Hematopoietic multipotent progenitor cell treated with erythropoietin and hydrocortisone succinate and interleukin-3 and kit ligand, for 17 days (in vitro differentiated cells): ENCODE data around the gene TRPC3.

Experiments used
- DNase-seq: peaks from one replicate; pipeline ENCODE4 v3.0.0-alpha.2; 2015; ENCODE audit warnings: low spot score

Gene TRPC3

DNA sequence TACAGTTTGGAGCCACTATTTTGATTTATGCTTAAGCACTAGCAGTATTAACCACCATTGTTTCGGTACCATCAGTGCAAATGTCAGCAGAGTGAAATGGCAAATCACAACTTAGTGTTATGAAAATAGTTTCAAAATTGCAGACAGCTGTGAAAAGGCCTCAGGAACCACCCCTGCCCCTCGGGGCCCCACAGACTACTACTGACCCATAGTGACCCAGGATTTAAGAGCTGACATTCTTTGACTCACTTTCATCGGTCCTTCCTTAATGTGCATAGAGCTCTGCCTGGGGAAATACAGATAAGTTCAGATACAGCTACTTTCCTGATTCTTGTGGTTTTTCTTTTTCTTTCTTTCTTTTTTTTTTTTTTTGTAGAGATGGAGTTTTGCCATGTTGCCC lies 78.3 kb downstream of the TRPC3 start:
- DNase-seq, result no peak

DNA sequence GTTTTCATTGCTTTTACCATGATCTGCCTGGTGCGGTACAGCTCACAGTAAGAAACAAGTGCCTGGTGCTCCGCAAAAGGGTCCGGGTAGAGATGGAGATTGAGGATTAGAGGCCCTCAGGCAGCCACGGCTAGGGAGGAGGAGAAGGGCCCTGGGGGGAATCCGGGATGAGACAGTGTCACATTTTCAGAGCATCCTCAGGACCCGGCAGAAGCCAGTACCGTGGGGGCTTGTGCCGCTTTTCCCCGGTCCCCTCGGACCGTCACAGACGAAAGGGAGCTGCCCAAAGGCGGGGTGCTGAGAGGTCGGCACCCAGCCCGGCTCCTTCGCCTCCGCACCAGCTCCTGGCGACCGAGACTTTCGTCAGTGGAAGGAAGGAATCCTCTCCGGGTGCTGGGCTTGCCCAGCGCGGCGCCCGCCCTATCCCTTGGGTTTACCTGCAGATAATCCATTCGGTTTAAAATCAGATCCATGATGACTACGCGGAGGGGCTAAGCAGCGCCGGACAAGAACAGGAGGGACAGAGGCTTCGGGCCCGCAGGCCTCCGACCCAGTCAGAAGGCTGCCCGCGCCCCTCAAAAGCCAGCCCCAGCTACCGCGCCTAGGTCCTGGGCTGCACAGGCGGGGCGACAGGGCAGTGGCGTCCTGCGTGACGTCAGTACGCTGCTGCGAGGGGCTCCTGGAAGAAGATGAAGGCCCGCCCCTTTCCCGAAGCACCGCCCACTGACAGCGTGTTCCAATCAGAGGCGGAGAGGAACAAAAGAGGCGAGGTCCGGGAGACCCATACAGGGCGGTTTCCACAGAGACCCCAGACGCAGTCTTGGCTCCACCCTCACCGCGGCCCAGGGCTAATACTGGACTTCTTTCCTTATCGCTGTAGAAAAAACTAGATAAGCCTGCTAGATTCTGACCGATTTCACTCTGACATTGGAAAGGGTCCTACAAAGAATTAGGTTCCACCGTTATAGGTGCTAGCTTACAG lies 81.7 kb downstream of the TRPC3 start, which contains the start of gene BBS7:
BBS7 (minus strand) TSS at position 634 of the 982 bp plus-strand sequence; CDS start at position 473, 161 bp downstream.
- DNase-seq, result peak; percentile 87

DNA sequence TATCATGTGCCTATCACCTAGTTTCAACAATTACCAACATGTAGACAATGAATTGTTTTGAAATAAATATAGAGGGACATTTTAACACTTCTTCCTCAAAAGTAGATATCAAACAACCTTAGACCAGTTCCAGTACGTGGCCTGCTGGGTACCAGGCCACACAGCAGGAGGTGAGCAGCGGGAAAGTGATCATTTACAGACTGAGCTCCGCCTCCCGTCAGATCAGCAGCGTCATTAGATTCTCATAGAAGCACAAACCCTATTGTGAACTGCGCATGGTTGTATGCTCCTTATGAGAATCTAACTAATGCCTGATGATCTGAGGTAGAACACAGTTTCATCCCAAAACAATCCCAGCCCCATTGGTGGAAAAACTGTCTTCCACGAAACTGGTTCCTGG lies 88.1 kb downstream of the TRPC3 start:
- no peak for DNase-seq

DNA sequence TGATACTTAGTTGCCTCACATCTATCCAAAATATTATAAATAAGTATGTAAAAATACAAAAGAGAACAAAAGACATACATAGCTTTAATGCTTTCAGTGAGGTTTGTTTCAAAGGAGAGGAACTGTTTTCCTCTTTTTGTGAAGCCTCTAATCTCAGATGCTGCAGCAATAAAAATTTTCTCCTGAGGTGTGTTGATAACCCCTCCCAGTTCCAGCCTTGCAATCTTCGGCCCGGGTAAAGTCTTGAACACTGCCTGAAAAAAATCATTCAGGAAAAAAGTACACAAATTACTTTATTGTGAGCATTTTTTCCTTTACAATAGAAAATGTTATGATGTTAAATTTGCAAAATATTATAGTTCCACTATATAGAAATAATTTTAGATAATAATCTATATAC lies 90.4 kb downstream of the TRPC3 start:
- no peak for DNase-seq

DNA sequence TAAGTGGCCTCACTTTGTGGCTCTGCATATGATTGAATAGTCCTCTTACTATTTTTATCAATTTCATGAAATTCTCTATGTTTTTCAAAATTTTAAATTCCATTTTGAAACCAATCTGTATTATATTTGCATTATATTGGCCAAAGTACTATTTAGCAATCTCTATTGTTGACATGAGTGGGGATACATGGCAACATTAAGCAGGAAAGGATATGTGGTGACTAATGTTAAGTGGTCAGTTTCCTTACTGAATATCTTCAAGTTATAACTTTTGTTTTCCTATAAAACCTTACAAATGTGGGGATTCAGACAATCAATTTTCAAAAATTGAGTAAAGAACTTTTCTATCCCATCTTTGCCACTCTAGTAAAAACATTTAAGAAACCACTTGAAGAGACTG lies 91.7 kb downstream of the TRPC3 start:
- no peak for DNase-seq

DNA sequence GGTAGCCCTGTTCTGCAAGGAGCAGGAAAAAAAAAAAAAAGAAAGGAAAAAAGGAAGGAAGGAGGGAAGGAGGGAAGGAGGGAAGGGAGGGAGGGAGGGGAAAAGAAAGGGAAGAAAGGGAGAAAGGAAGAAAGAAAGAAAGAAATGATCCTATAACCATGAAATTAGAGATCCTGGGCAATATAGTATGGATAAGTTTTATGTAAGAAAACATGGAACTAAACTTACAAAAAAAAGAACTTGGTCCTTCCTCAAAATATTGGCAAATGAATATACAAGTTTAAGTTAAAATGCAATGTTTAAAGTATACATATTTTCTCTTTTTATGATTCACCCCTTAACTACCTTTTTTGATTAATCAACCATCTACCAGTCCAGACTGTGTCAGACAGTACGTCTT lies 100.5 kb downstream of the TRPC3 start:
- DNase-seq, result no peak

DNA sequence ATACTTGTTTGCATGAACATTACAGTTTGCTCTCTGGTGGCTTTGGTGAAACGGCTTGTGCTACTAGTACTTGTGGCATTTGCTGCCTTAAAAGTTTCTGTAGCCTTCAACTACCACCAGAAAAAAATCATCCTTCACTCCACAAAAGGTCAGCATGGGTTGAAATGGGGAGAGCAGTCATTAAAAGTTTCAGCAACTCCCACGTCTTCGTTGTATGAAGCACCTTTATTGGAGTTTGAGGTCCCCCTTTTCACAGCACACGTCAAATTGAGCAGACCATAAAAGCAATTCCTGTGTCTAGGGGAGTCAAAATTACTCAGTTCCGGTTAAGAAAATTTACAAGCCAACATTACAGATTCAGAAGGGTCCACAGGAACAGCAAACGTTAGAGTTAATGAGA lies 105.2 kb downstream of the TRPC3 start:
- DNase-seq, result no peak

DNA sequence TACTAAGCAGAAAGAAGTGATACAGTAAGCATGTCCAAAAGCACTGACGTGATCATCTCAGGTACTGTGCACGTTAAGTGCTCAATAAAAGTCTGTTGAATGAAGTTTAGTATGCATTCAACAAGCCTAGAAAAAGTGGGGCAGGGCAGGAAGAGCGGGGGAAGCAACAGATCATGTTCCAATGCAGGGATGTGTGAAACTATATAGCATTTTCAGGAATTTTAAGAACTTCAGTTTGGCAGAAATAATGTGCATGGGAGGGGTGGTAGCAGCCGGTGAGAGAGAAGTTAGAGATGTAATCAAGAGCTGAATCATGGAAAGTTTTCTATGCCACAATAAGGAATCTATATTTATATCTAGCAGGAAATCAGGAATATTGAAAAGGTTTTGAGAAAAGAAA lies 109.0 kb downstream of the TRPC3 start:
- no peak for DNase-seq

DNA sequence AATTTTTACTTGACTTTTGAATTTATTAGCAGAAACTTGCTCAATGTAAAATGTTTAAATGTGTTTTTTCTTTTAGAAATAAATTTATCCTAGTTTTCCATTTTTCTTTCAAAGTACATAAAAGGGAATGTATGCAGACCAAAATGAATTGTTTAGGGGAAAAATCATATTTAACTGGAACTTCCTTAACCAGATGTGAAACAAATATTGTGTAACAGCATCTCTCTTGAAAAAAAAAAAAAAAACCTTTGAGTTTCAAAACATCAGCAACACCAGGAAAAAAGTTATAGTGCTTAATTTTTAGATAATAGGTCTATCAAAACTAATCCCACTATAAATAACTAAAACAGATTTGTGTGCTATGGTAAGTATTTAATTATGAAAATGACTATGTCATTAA lies 113.7 kb downstream of the TRPC3 start:
- DNase-seq, result no peak

DNA sequence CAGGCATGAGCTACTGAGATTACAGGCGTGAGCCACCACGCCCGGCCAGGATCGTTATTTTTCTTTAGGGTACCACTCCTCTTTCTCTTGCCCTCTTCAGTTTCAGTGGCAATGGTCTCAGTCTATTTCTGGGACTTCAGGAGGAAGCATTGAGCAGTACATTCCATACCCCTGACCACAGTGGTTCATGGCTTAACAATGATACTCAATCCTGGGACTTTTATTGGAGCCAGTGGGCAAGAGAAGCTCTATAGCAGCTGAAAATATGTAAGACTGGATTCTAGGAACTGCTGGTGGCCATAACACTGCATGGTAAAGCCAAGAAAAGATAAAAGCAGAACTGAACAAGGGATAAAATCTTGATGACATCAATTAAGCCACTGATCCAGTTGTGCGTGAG lies 122.3 kb downstream of the TRPC3 start:
- no peak for DNase-seq
